Right renal pelvis (tissue), 4 donors: ENCODE data around the gene CDCA8. TPM values are rescaled to one million over a fixed set of nuclear protein-coding genes. Genes with fewer than 3 reads are reported as not detected.

Experiments used
- DNase-seq, 4 donors: peaks; one replicate each; pipeline ENCODE4 v3.0.0-alpha.2; 2013; ENCODE audit warnings: low read depth in 4 of 4, low spot score in 3 of 4, missing footprints in 1 of 4
- polyA plus RNA-seq, 4 donors: library from polyadenylated mRNA; unstranded; fragments of 120-200 nt; gene quantifications; one replicate each; pipeline ENCODE4 v1.2.1, GENCODE V29; 2013; ENCODE audit not compliant: insufficient read length in 4 of 4

CDCA8 gene
- polyA plus RNA-seq = 10 to 100 TPM; 15.9 to 17.6 (median 16.9) TPM

- peak; percentile 94 to 96 (median 94) for DNase-seq
Observed at GRCh38 chr1:37692078-37692833, at the start of gene CDCA8. Gene CDCA8 (plus strand): TSS chr1:37692516. CDS start chr1:37692691, 175 bp downstream.

GRCh38 chr1:37647281-37647680 lies 45.0 kb upstream of the CDCA8 start:
- no peak for DNase-seq

- DNase-seq = no peak
Observed at GRCh38 chr1:37650173-37650572, 42.1 kb upstream of the CDCA8 start.

- DNase-seq = no peak
Observed at GRCh38 chr1:37650721-37651120, 41.6 kb upstream of the CDCA8 start.

GRCh38 chr1:37651803-37652202 lies 40.5 kb upstream of the CDCA8 start:
- no peak for DNase-seq

- DNase-seq = no peak
Observed at GRCh38 chr1:37652976-37653375, 39.3 kb upstream of the CDCA8 start.

GRCh38 chr1:37653906-37654305 lies 38.4 kb upstream of the CDCA8 start:
- no peak for DNase-seq

- no peak for DNase-seq
Observed at GRCh38 chr1:37655274-37655673, 37.0 kb upstream of the CDCA8 start.

GRCh38 chr1:37656026-37656425 lies 36.3 kb upstream of the CDCA8 start:
- no peak for DNase-seq

- no peak for DNase-seq
Observed at GRCh38 chr1:37656881-37657280, 35.4 kb upstream of the CDCA8 start.

GRCh38 chr1:37657620-37658412 lies 34.5 kb upstream of the CDCA8 start:
- DNase-seq = no peak

GRCh38 chr1:37658486-37658885 lies 33.8 kb upstream of the CDCA8 start:
- no peak for DNase-seq

GRCh38 chr1:37660664-37661063 lies 31.7 kb upstream of the CDCA8 start:
- no peak for DNase-seq

GRCh38 chr1:37661401-37661800 lies 30.9 kb upstream of the CDCA8 start:
- DNase-seq = no peak

GRCh38 chr1:37662031-37662755 lies 30.1 kb upstream of the CDCA8 start:
- no peak for DNase-seq

GRCh38 chr1:37663426-37664000 lies 28.8 kb upstream of the CDCA8 start:
- no peak for DNase-seq

GRCh38 chr1:37666241-37666867 lies 26.0 kb upstream of the CDCA8 start:
- no peak for DNase-seq

GRCh38 chr1:37667023-37667671 lies 25.2 kb upstream of the CDCA8 start:
- DNase-seq = no peak

- no peak for DNase-seq
Observed at GRCh38 chr1:37670133-37670532, 22.2 kb upstream of the CDCA8 start.

- no peak for DNase-seq
Observed at GRCh38 chr1:37671261-37671660, 21.1 kb upstream of the CDCA8 start.
